HFFc6 (cell line): ENCODE measurements around the gene NBAS. TPM values are rescaled to one million over a fixed set of nuclear protein-coding genes. Genes with fewer than 3 reads are reported as not detected.

Source experiments
- DNase-seq: peaks from one replicate; pipeline ENCODE4 v3.0.0-alpha.2; 2018
- H3K27ac Mint-ChIP-seq: 2 replicates; pipeline ENCODE4 v1.8.0; 2020; ENCODE audit warnings: mild to moderate bottlenecking, mixed read lengths
- H3K27me3 Mint-ChIP-seq: 2 replicates; pipeline ENCODE4 v1.8.0; 2021; ENCODE audit warnings: mild to moderate bottlenecking, moderate library complexity, mixed read lengths; ENCODE audit not compliant: insufficient read depth
- H3K36me3 Mint-ChIP-seq: 2 replicates; pipeline ENCODE4 v1.8.0; 2021; ENCODE audit warnings: low read depth, mixed read lengths
- H3K4me1 Mint-ChIP-seq: 2 replicates; pipeline ENCODE4 v1.8.0; 2020; ENCODE audit warnings: low read depth, mixed read lengths
- H3K4me3 Mint-ChIP-seq: 2 replicates; pipeline ENCODE4 v1.8.0; 2020; ENCODE audit warnings: mild to moderate bottlenecking, moderate library complexity, mixed read lengths
- H3K9me3 Mint-ChIP-seq: 2 replicates; pipeline ENCODE4 v1.8.0; 2020; ENCODE audit warnings: mild to moderate bottlenecking, mixed read lengths
- total RNA-seq, 6 experiments: library from RNA; stranded (reverse); fragmentation: NEBNext Ultra II Directional; extraction: Animal tissue kit (Norgen Biotek cat#: 25700); gene quantifications; 2 replicates in 1 of 6; 3 replicates in 5 of 6; pipeline ENCODE4 v1.2.3, GENCODE V29; 2021
- TF ChIP-seq, protein P1 (sequence below): fragments of 200-600 bp; sonication (generic); IDR thresholded peaks from 2 replicates; pipeline ENCODE4 v1.5.0; 2021; ENCODE audit warnings: antibody characterized with exemption, mild to moderate bottlenecking

NBAS gene
- total RNA-seq, 6 experiments from 2014 or later = 43.5 to 54.0 (median 52.2) TPM

DNA sequence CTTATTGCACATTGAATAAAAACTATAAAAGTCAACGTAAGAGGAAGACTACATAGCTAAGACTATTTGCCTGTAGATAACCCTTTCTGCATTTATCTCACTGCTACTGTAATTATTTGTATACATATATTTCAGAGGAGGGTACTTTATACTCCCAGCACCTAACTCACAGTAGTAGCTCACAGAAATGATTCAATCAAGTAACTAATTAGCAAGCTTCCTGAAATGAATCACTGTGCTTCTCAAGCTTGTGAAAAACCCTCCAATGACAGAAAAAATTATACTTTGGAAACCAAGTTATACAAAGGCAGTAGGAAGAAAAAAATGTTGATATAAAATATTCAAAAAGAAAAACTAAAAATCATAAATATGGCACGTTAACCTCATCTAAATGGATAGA is 124.9 kb downstream of the NBAS start:
- TF ChIP-seq, protein P1, sequence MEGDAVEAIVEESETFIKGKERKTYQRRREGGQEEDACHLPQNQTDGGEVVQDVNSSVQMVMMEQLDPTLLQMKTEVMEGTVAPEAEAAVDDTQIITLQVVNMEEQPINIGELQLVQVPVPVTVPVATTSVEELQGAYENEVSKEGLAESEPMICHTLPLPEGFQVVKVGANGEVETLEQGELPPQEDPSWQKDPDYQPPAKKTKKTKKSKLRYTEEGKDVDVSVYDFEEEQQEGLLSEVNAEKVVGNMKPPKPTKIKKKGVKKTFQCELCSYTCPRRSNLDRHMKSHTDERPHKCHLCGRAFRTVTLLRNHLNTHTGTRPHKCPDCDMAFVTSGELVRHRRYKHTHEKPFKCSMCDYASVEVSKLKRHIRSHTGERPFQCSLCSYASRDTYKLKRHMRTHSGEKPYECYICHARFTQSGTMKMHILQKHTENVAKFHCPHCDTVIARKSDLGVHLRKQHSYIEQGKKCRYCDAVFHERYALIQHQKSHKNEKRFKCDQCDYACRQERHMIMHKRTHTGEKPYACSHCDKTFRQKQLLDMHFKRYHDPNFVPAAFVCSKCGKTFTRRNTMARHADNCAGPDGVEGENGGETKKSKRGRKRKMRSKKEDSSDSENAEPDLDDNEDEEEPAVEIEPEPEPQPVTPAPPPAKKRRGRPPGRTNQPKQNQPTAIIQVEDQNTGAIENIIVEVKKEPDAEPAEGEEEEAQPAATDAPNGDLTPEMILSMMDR = no peak
- Mint-ChIP-seq H3K4me1 (peaks cover 10% of the 10 kb centered on the region), H3K9me3 (no peaks in the 10 kb centered on the region), H3K27me3 (no peaks in the 10 kb centered on the region; the same call in 1 of the 2 replicates), H3K27ac (no peak overlapping the region), H3K36me3 (no peaks in the 10 kb centered on the region), H3K4me3 (no peak overlapping the region)
- no peak for DNase-seq

GRCh38 chr2:15435474-15435873 is 125.7 kb downstream of the NBAS start:
- Mint-ChIP-seq H3K27ac (no peak overlapping the region), H3K4me3 (no peak overlapping the region), H3K27me3 (no peaks in the 10 kb centered on the region; the same call in 1 of the 2 replicates), H3K4me1 (peaks cover 10% of the 10 kb centered on the region), H3K36me3 (no peaks in the 10 kb centered on the region), H3K9me3 (no peaks in the 10 kb centered on the region)
- TF ChIP-seq, protein P1 = no peak
- no peak for DNase-seq

- no peak overlapping the region for H3K27ac Mint-ChIP-seq
- TF ChIP-seq, protein P1 = no peak
- H3K36me3 Mint-ChIP-seq = no peaks in the 10 kb centered on the region
- DNase-seq = no peak
- H3K9me3 Mint-ChIP-seq = no peaks in the 10 kb centered on the region
- H3K4me3 Mint-ChIP-seq = no peak overlapping the region
- no peaks in the 10 kb centered on the region; the same call in 1 of the 2 replicates for H3K27me3 Mint-ChIP-seq
- peaks cover 10% of the 10 kb centered on the region for H3K4me1 Mint-ChIP-seq
Measured at GRCh38 chr2:15432642-15433256, 128.4 kb downstream of the NBAS start.

GRCh38 chr2:15429032-15429431 is 132.1 kb downstream of the NBAS start:
- DNase-seq = no peak
- Mint-ChIP-seq H3K9me3 (no peaks in the 10 kb centered on the region), H3K4me3 (no peak overlapping the region), H3K27ac (no peak overlapping the region), H3K36me3 (peaks cover 4% of the 10 kb centered on the region; the same call in 1 of the 2 replicates), H3K27me3 (no peaks in the 10 kb centered on the region; the same call in 1 of the 2 replicates), H3K4me1 (no peaks in the 10 kb centered on the region)
- TF ChIP-seq, protein P1 = no peak

GRCh38 chr2:15427987-15428386 is 133.1 kb downstream of the NBAS start:
- Mint-ChIP-seq H3K27me3 (no peaks in the 10 kb centered on the region), H3K4me1 (no peaks in the 10 kb centered on the region), H3K9me3 (no peaks in the 10 kb centered on the region), H3K27ac (no peak overlapping the region), H3K4me3 (no peak overlapping the region), H3K36me3 (peaks cover 5% of the 10 kb centered on the region; the same call in 1 of the 2 replicates)
- DNase-seq = no peak
- TF ChIP-seq, protein P1 = no peak
